ENCODE measurements around the gene KCNIP2. TPM values are rescaled to one million over a fixed set of nuclear protein-coding genes. Genes with fewer than 3 reads are reported as not detected.
"Not testable (repeated sequence)": the region's sequence is repeated elsewhere in the genome, so short reads cannot be mapped to it uniquely, and the experiment has no call there.

The KCNIP2 gene
- polyA plus RNA-seq, 1 donor = 6.2 TPM

GRCh38 chr10:101828766-101829551 is 14.6 kb downstream of the KCNIP2 start:
- no peak for DNase-seq

- DNase-seq = no peak
Observed at GRCh38 chr10:101827919-101828600, 15.5 kb downstream of the KCNIP2 start.

GRCh38 chr10:101826852-101827434 is 16.7 kb downstream of the KCNIP2 start:
- DNase-seq = no peak

- DNase-seq = no peak
Observed at GRCh38 chr10:101824736-101825135, 18.9 kb downstream of the KCNIP2 start.

GRCh38 chr10:101818872-101819633 is 24.5 kb downstream of the KCNIP2 start:
- peak; percentile 62 for DNase-seq

GRCh38 chr10:101818119-101818871 is 25.3 kb downstream of the KCNIP2 start, which contains the start of gene OGA:
Gene OGA, minus strand, starts transcription at chr10:101818444. Its CDS starts 422 bp downstream, at chr10:101818022.
- DNase-seq = peak; percentile 98

GRCh38 chr10:101817337-101818118 is 26.1 kb downstream of the KCNIP2 start:
- DNase-seq = peak; percentile 83

GRCh38 chr10:101816913-101817336 is 26.7 kb downstream of the KCNIP2 start:
- DNase-seq = no peak

GRCh38 chr10:101816376-101816775 is 27.2 kb downstream of the KCNIP2 start:
- no peak for DNase-seq

- no peak for DNase-seq
Observed at GRCh38 chr10:101814466-101815071, 29.0 kb downstream of the KCNIP2 start.

- DNase-seq = no peak
Observed at GRCh38 chr10:101812606-101813005, 31.0 kb downstream of the KCNIP2 start.

GRCh38 chr10:101807158-101807557 is 36.4 kb downstream of the KCNIP2 start:
- DNase-seq = no peak

- DNase-seq = no peak
Observed at GRCh38 chr10:101803511-101803910, 40.1 kb downstream of the KCNIP2 start.

- no peak for DNase-seq
Observed at GRCh38 chr10:101797403-101798059, 46.1 kb downstream of the KCNIP2 start.

- no peak for DNase-seq
Observed at GRCh38 chr10:101793526-101793925, 50.1 kb downstream of the KCNIP2 start.

- DNase-seq = no peak
Observed at GRCh38 chr10:101789686-101790085, 53.9 kb downstream of the KCNIP2 start.

- DNase-seq = not testable (repeated sequence)
Observed at GRCh38 chr10:101789231-101789630, 54.4 kb downstream of the KCNIP2 start.

- DNase-seq = no peak
Observed at GRCh38 chr10:101785801-101786200, 57.8 kb downstream of the KCNIP2 start.

GRCh38 chr10:101784558-101784957 is 59.0 kb downstream of the KCNIP2 start:
- DNase-seq = no peak

- DNase-seq = no peak
Observed at GRCh38 chr10:101783736-101784118, 59.9 kb downstream of the KCNIP2 start.
